HT-29 (cell line): Measurements from ENCODE around the gene DDAH2. TPM values are rescaled to one million over a fixed set of nuclear protein-coding genes. Genes with fewer than 3 reads are reported as not detected.
"Not testable (repeated sequence)": the region's sequence is repeated elsewhere in the genome, so short reads cannot be mapped to it uniquely, and the experiment has no call there.

Experiments used
- DNase-seq: peaks from one replicate; pipeline ENCODE4 v3.0.0-alpha.2; 2015; ENCODE audit warnings: low spot score
- total RNA-seq: library from RNA; depleted of rRNA; stranded (reverse); fragments of >200 nt; shearing (Covaris generic); gene quantifications from 2 replicates; pipeline ENCODE4 v1.2.3, GENCODE V29; 2014

Gene DDAH2
- total RNA-seq, 1 experiment from 2014 or later = 116 TPM

DNA sequence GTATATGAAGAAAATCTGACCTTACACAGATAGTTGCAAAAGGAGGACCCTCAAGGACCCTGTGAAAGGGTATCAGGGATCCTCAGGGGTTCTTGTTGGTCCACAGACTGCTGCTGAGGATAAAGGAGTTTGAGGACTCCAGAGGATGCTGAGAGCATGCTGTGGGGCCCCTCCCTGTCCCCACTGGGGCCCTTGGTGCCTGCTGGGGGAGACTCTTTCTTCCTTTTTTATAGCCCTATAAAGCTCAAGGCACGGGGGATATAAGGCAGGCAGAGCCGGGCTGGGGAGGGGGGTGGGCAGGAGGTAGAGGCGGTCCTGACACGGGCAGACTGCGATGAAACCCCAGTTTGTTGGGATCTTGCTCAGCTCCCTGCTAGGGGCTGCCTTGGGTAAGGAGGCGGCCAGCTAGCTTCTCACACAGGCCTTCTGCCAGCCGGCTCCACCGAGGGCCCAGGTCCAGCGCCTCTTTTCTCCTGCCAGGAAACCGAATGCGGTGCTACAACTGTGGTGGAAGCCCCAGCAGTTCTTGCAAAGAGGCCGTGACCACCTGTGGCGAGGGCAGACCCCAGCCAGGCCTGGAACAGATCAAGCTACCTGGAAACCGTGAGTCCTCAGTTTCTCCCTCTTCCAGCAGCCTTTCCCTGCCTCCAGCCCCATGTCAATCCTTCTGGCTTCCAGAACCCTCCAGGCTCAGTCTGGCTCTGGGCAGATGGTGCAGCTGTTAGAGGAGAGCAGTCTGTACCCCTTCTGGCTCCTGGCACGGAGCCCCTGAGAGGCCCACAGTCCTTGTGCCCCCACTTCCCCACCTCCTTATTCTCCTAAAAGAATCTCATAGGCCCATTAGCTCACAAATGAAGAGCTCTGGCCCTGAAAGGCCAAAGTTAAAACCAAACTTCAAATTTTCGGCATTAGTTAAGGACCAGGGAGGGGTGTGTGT, 13.8 kb downstream of the DDAH2 start, which contains the start of gene LY6G6D:
LY6G6D (plus strand) TSS at position 327 of the 937 bp plus-strand sequence; CDS start at position 335, 8 bp downstream.
- DNase-seq = no peak

DNA sequence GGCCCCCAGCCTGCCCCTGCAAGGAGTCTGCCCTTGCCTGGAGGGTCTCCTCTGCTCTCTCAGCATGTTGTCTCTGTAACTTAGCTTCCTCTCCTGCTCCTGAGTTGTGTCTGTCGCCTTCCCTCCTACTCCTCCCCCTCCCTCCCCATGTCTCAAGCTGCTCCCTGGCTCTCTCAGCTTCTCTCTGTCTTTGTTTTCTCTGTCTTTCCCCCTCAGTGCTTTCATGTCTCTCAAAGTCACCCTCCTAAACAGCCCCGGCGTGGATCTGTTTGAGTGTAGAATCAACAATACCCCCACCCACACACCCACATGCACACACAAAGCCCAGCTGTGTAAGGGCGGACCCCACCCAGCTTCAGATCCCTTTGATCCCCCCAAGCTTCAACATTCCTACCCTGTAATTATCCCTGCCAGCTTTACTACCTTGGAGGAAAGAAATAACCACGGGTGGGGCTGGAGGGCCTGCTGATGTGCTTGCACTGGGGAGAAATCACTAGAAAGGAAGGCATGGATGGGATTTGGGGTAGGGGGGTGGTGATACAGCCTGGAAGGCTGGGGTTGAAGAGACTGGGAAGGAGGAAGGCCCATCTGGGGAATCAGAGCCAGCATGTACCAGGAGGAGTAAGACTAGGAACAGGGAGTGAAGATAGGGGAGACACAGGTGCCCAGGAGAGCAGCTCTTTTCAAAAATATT, 15.0 kb downstream of the DDAH2 start:
- DNase-seq = no peak

- no peak for DNase-seq
These were observed 15.6 kb downstream of the DDAH2 start for GRCh38 chr6:31713465-31713864.

- peak; percentile 53 for DNase-seq
These were observed 16.8 kb downstream of the DDAH2 start for GRCh38 chr6:31712296-31712695.

GRCh38 chr6:31711233-31711632, 17.9 kb downstream of the DDAH2 start:
- no peak for DNase-seq

- no peak for DNase-seq
These were observed 18.4 kb downstream of the DDAH2 start for GRCh38 chr6:31710523-31711219.

DNA sequence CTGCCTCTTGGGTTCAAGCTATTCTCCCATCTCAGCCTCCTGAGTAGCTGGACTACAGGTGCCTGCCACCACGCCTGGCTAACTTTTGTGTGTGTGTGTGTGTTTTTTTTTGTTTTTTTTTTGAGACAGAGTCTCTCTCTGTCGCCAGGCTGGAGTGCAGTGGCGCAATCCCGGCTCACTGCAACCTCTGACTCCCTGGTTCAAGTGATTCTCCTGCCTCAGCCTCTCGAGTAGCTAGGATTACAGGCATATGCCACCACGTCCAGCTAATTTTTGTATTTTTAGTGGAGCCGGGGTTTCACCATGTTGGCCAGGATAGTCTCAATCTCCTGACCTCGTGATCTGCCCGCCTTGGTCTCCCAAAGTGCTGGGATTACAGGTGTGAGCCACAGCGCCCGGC, 19.9 kb downstream of the DDAH2 start:
- not testable (repeated sequence) for DNase-seq

DNA sequence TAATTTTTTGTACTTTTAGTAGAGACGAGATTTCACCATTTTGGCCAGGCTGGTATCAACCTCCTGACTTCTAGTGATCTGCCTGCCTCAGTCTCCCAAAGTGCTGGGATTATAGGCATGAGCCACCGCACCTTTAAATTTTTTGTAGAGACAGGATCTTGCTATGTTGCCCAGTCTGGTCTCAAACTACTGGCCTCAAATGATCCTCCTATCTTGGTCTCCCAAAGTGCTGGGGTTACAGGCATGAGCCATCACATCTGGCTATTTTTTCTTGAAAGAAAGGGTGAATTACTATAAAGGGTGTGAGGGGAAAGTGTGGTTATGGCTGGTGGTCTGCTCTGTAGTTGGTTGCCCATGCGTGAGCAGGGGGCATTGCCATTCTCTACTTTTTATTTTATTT, 20.9 kb downstream of the DDAH2 start:
- DNase-seq = no peak

GRCh38 chr6:31707701-31708100, 21.4 kb downstream of the DDAH2 start:
- no peak for DNase-seq

DNA sequence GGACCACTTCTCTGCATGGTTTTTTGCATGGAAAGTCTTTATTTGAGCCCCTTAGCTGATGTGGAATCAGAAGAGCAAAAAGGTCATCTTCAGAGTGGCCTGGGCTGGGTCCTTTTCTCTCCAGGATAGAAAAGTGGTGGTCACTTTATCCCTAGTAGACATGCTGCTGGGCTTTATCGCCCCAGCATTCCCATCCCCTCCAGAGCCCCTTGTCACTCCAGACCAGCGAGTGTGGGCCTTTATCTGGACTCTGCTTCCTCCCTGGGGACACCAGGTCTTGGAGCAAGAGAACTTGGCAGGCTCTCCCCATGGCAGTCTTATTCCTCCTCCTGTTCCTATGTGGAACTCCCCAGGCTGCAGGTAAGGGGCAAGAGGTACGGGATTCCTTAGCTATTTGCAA, 22.5 kb downstream of the DDAH2 start, which contains the start of gene LY6G6F:
LY6G6F (plus strand) TSS at position 268 of the 400 bp plus-strand sequence; CDS start at position 309, 41 bp downstream.
- DNase-seq = no peak

DNA sequence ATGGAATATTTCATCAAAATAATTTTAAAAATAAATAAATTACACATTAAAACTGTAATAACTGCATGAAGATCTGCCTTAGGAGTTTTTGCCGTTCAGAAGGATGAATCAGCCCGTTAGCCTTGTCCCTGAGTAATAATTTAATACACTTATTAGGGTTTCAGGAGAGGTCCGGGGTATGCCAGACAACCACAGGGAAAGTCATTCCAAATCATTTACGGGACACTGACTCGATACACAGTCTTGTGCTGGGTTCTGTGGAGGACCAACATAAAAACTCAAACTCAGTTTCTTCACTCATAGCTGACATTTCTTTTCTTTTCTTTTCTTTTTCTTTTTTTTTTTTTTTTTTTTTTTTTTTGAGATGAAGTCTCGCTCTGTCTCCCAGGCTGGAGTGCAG, 23.2 kb downstream of the DDAH2 start:
- DNase-seq = no peak

GRCh38 chr6:31702819-31703716, 26.0 kb downstream of the DDAH2 start, which contains the start of gene ABHD16A:
ABHD16A (minus strand) TSS chr6:31703324; CDS start chr6:31703281, 43 bp downstream.
- peak; percentile 98 for DNase-seq

- DNase-seq = no peak
These were observed 26.7 kb downstream of the DDAH2 start for GRCh38 chr6:31702405-31702818.

- DNase-seq = no peak
These were observed 27.3 kb downstream of the DDAH2 start for GRCh38 chr6:31701666-31702404.

DNA sequence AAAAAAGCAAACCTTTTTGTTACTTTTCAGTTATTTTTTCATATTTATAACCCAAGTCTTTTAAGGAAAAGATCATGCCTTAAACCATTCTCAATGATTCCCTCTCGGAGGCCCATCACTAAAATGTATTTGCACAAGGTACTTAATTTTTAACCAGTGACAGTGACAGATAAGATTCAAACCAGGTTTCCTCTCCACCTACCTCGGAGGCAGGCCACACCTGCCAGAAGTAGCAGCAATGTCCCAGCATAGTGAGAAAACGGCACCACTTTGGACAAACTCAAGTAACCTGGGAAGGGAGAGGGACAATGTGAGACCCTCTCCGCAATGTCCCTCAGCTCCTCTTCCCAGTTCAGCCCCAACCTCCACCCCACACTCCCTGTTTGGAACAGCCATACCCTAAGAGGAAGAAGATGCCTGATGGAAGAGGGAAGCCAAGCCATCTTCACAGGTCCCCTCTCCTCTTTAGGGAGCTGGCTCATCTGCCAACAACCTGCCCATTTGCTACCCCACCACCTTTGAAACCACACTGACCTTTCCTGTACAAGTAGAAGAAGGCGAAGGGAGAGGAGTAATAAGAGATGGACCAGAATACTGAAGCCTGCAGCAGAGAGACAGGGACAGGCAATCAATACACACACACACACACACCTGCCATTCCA, 28.2 kb downstream of the DDAH2 start:
- no peak for DNase-seq

DNA sequence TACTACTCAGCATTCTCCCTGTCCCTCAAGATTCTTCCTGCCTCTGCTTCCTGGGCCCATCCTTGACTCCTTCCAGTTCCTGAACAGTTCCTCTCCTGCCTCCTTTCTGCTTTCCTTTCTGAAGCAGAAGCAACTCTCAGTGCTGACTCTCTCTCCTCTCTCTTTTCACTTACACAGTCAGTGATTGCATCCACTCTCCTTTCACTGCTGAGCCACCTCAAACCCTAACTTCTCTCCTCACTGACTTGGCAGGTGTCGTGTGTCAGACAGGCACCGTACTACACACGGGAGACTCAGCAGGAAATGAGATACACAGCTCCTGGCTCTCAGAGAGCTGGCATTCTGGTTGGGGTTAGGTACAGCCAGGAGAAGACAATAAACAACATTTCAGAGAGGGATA, 31.5 kb downstream of the DDAH2 start:
- DNase-seq = no peak

- DNase-seq = no peak
These were observed 35.6 kb downstream of the DDAH2 start for GRCh38 chr6:31693535-31693934.

DNA sequence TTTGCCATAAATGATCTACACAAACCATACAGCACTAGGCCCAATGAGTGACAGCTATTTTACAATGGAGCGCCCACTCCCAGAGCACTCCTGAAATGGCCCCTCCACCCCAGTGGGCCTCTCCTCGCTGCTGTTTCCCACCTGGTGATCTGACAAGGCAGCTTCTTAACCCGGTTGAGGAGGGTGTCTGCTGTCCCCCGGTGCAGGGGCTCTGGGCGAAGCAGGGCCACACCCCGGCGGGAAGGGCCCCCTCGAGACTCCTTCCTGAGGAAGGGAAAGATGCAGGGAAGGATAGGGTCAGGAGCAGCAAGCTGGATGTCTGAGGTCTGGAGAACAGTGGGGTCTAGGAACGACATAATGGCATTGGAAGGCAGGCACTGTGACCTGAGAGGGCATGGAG, 36.2 kb downstream of the DDAH2 start:
- no peak for DNase-seq

DNA sequence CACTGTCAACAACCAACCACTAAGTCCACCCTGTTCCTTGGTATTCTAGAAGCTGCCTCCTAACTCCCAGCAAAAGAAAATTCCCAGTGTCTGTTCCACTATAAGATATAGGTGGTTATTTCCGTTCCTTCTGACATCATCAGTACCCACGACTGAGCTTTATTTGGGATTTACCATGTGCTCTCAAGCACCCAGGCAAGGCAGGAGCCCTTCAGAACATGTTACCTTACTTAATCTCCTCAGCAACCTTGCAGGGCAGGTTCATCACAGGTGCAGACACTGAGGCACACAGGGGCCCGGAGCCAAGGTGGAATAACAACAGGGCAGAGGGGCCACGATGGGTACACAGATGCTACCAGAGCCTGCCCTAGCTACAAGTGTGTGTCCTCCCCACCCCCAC, 36.7 kb downstream of the DDAH2 start:
- no peak for DNase-seq
